Measurements from ENCODE around the gene C16orf95. TPM values are rescaled to one million over a fixed set of nuclear protein-coding genes. Genes with fewer than 3 reads are reported as not detected.

Gene C16orf95
- total and polyA plus RNA-seq, 4 donors = 0.48 to 4.3 (median 2.1) TPM

GRCh38 chr16:87319997-87320491 lies 2.9 kb upstream of the C16orf95 start:
- no peak for DNase-seq

GRCh38 chr16:87319011-87319410 lies 1.8 kb upstream of the C16orf95 start:
- no peak overlapping the region for H3K4me3 ChIP-seq
- H3K9me3 ChIP-seq (ENCODE audit: control insufficient read depth in 4 of 4, insufficient read depth in 3 of 4, low read length in 3 of 4) = no peaks in the 10 kb centered on the region
- no peak for DNase-seq
- TF ChIP-seq, protein P1, sequence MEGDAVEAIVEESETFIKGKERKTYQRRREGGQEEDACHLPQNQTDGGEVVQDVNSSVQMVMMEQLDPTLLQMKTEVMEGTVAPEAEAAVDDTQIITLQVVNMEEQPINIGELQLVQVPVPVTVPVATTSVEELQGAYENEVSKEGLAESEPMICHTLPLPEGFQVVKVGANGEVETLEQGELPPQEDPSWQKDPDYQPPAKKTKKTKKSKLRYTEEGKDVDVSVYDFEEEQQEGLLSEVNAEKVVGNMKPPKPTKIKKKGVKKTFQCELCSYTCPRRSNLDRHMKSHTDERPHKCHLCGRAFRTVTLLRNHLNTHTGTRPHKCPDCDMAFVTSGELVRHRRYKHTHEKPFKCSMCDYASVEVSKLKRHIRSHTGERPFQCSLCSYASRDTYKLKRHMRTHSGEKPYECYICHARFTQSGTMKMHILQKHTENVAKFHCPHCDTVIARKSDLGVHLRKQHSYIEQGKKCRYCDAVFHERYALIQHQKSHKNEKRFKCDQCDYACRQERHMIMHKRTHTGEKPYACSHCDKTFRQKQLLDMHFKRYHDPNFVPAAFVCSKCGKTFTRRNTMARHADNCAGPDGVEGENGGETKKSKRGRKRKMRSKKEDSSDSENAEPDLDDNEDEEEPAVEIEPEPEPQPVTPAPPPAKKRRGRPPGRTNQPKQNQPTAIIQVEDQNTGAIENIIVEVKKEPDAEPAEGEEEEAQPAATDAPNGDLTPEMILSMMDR (IDR thresholded peaks at IDR 0.05; ENCODE audit: control extremely low read depth, extremely low read depth) = no peak
- no peak overlapping the region for H3K9ac ChIP-seq (ENCODE audit: insufficient read depth in 1 of 2, low read length in 2 of 2)
- peaks cover 0 to 9% (median 4%) of the 10 kb centered on the region in 5 donors for H3K4me1 ChIP-seq (ENCODE audit: control insufficient read depth in 5 of 5, insufficient read depth in 5 of 5, low read length in 5 of 5)
- no peak for ATAC-seq (ENCODE audit: insufficient read depth, low FRiP score)
- peaks cover 0 to 3% (median 0%) of the 10 kb centered on the region in 4 donors for H3K36me3 ChIP-seq (ENCODE audit: control insufficient read depth in 4 of 4, insufficient read depth in 4 of 4, low read length in 4 of 4)
- H3K27me3 ChIP-seq (ENCODE audit: control insufficient read depth in 3 of 3, insufficient read depth in 3 of 3, low read length in 2 of 3) = no peaks in the 10 kb centered on the region
- H3K27ac ChIP-seq (ENCODE audit: low read depth in 1 of 2, low read length in 1 of 2) = no peak overlapping the region

More at GRCh38 chr16:87319997-87320491, 2.9 kb upstream of the C16orf95 start:
- H3K27me3 ChIP-seq (ENCODE audit: control insufficient read depth in 3 of 3, insufficient read depth in 3 of 3, low read length in 2 of 3) = no peaks in the 10 kb centered on the region
- 86 to 94% methylated on average over 7 of the region's 7 CpGs for WGBS, 2 donors
- peaks cover 0 to 3% (median 0%) of the 10 kb centered on the region in 4 donors for H3K36me3 ChIP-seq (ENCODE audit: control insufficient read depth in 4 of 4, insufficient read depth in 4 of 4, low read length in 4 of 4)
- H3K4me1 ChIP-seq (ENCODE audit: control insufficient read depth in 5 of 5, insufficient read depth in 5 of 5, low read length in 5 of 5) = peaks cover 3 to 15% (median 6%) of the 10 kb centered on the region in 5 donors
- H3K4me3 ChIP-seq = no peak overlapping the region
- TF ChIP-seq, protein P1 (IDR thresholded peaks at IDR 0.05; ENCODE audit: control extremely low read depth, extremely low read depth) = no peak
- no peak overlapping the region for H3K27ac ChIP-seq (ENCODE audit: low read depth in 1 of 2, low read length in 1 of 2)
- no peak for ATAC-seq (ENCODE audit: insufficient read depth, low FRiP score)
- no peaks in the 10 kb centered on the region for H3K9me3 ChIP-seq (ENCODE audit: control insufficient read depth in 4 of 4, insufficient read depth in 3 of 4, low read length in 3 of 4)
- no peak overlapping the region for H3K9ac ChIP-seq (ENCODE audit: insufficient read depth in 1 of 2, low read length in 2 of 2)

DNA sequence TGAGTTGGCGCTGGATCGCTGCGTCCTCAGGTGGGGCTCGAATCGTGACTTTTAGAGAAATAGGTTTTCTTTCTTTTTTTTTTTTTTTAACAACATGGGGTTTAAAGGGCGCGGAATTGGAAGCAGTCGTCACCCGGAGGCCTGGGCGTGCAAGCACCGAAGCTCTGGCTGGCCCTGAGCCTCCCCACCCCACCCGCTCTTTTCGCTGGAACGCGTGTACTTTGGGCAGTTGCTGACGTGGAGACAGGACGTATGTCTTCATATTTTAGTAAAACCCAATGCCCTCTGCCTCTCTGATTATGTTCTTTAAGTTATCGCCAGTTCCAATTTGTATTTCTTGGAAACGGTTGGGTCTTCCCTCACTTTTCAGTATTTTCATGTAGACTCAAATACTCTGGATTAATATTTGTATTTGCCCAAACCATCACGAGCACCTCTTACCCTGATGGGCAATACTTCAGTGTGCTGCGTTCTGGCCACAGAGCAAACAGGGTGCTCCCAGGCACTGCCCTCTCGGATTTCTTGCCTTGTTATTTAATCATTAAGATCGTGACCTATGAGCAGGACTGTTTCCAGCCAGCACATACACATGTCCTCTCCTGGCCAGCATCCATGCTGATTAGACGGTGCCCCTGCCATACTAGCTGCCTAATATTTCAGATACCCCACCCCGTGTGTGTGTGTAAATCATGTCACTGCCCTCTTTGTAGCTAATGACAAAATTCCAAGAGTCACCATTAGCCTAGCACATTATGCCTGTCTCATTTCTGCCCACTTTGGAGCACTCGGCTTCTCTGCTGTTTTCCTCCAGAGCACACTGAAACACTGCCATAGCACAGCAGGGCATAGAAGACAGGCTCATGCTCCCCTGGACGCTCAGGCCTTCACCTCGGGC lies 805 bp upstream of the C16orf95 start:
- peak overlapping the region; percentile 70 to 93 for H3K9ac ChIP-seq (ENCODE audit: insufficient read depth in 1 of 2, low read length in 2 of 2)
- DNase-seq = peak; percentile 71 to 80 (median 71)
- 8 to 14% methylated on average over 27 to 28 of the region's 28 CpGs for WGBS, 2 donors

More for the DNA sequence above, 805 bp upstream of the C16orf95 start:
- Histone ChIP-seq H3K36me3 (ENCODE audit: control insufficient read depth in 4 of 4, insufficient read depth in 4 of 4, low read length in 4 of 4) (peaks cover 0 to 3% (median 0%) of the 10 kb centered on the region in 4 donors), H3K27me3 (ENCODE audit: control insufficient read depth in 3 of 3, insufficient read depth in 3 of 3, low read length in 2 of 3) (no peaks in the 10 kb centered on the region), H3K9me3 (ENCODE audit: control insufficient read depth in 4 of 4, insufficient read depth in 3 of 4, low read length in 3 of 4) (no peaks in the 10 kb centered on the region), H3K27ac (ENCODE audit: low read depth in 1 of 2, low read length in 1 of 2) (peak overlapping the region; percentile 97 to 98), H3K4me3 (peak overlapping the region; percentile 95), H3K4me1 (ENCODE audit: control insufficient read depth in 5 of 5, insufficient read depth in 5 of 5, low read length in 5 of 5) (peaks cover 0 to 9% (median 4%) of the 10 kb centered on the region in 5 donors)
- peak; percentile 39 for ATAC-seq (ENCODE audit: insufficient read depth, low FRiP score)
- TF ChIP-seq, protein P1 (IDR thresholded peaks at IDR 0.05; ENCODE audit: control extremely low read depth, extremely low read depth) = no peak

Measured in lung (tissue), 12 donors.